Brain microvascular endothelial cell (primary cell): ENCODE data around the gene MAP1LC3A.

Experiments
- DNase-seq: peaks from one replicate; pipeline ENCODE4 v3.0.0-alpha.2; 2020
- H3K27ac ChIP-seq: fragments of 250-450 bp; sonication (Bioruptor Pico); 2 replicates; pipeline ENCODE4 v1.5.1; 2020; ENCODE audit warnings: mild to moderate bottlenecking, moderate library complexity
- H3K27me3 ChIP-seq: fragments of 250-450 bp; sonication (Bioruptor Pico); replicated peaks from 2 replicates; pipeline ENCODE4 v1.5.1; 2020; ENCODE audit warnings: mild to moderate bottlenecking
- H3K36me3 ChIP-seq: fragments of 250-450 bp; sonication (Bioruptor Pico); replicated peaks from 2 replicates; pipeline ENCODE4 v1.5.1; 2020; ENCODE audit warnings: mild to moderate bottlenecking
- H3K4me3 ChIP-seq: 2 replicates; pipeline ENCODE4 v1.5.1; 2011; ENCODE audit warnings: low read depth, mild to moderate bottlenecking, control low read depth, low read length, moderate library complexity
- in situ Hi-C: cut with HindIII; loops from 2 replicates; pipeline ENCODE4 v1.10.0; 2017; ENCODE audit warnings: low sequenced_read_pairs, low pct_ligation_motif_present
- TF ChIP-seq, protein P1 (sequence below): IDR thresholded peaks from 2 replicates; pipeline ENCODE4 v1.5.1; 2011; ENCODE audit warnings: low read depth, mild to moderate bottlenecking, moderate library complexity, low read length, control low read depth, inconsistent platforms; ENCODE audit errors: missing control alignments

The MAP1LC3A gene

GRCh38 chr20:34566978-34567891 is 8.7 kb downstream of the MAP1LC3A start:
- no peaks in the 10 kb centered on the region for H3K36me3 ChIP-seq
- in situ Hi-C loops, result no loop called here
- no peak overlapping the region for H3K4me3 ChIP-seq
- DNase-seq, result no peak
- H3K27ac ChIP-seq, result no peak overlapping the region
- TF ChIP-seq, protein P1, sequence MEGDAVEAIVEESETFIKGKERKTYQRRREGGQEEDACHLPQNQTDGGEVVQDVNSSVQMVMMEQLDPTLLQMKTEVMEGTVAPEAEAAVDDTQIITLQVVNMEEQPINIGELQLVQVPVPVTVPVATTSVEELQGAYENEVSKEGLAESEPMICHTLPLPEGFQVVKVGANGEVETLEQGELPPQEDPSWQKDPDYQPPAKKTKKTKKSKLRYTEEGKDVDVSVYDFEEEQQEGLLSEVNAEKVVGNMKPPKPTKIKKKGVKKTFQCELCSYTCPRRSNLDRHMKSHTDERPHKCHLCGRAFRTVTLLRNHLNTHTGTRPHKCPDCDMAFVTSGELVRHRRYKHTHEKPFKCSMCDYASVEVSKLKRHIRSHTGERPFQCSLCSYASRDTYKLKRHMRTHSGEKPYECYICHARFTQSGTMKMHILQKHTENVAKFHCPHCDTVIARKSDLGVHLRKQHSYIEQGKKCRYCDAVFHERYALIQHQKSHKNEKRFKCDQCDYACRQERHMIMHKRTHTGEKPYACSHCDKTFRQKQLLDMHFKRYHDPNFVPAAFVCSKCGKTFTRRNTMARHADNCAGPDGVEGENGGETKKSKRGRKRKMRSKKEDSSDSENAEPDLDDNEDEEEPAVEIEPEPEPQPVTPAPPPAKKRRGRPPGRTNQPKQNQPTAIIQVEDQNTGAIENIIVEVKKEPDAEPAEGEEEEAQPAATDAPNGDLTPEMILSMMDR, result no peak
- no peaks in the 10 kb centered on the region for H3K27me3 ChIP-seq

- TF ChIP-seq, protein P1, result no peak
- no peak for DNase-seq
- no peaks in the 10 kb centered on the region for H3K36me3 ChIP-seq
- in situ Hi-C loops, result no loop called here
- no peaks in the 10 kb centered on the region for H3K27me3 ChIP-seq
- H3K27ac ChIP-seq, result no peak overlapping the region
- no peak overlapping the region for H3K4me3 ChIP-seq
Measured at GRCh38 chr20:34567892-34568865, 9.7 kb downstream of the MAP1LC3A start.

DNA sequence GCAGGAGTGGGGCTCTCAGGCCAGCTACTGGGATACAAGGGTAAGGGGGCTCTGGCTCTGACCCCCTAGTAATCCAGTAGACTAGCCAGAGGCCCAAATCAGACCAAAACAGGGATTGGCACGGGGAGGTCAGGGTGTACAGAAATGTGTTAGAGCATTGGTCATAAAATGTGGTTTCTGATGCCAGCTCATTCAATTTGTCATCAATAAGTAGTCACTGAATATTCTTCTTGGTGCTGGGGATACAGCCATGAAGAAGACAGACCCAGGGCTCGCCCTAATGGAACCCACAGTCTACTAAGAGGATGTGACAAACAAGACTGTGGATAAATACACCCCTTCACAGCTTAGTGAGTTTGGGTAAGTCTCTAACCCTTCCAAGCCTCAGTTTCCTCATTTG is 11.1 kb downstream of the MAP1LC3A start:
- no peak overlapping the region for H3K4me3 ChIP-seq
- no peak for DNase-seq
- H3K27ac ChIP-seq, result no peak overlapping the region
- in situ Hi-C loops, result no loop called here
- TF ChIP-seq, protein P1, result no peak
- no peaks in the 10 kb centered on the region for H3K36me3 ChIP-seq
- H3K27me3 ChIP-seq, result no peaks in the 10 kb centered on the region

GRCh38 chr20:34570859-34571306 is 12.4 kb downstream of the MAP1LC3A start:
- peak; percentile 88 for DNase-seq
- H3K4me3 ChIP-seq, result no peak overlapping the region
- no peaks in the 10 kb centered on the region for H3K27me3 ChIP-seq
- in situ Hi-C loops, result no loop called here
- TF ChIP-seq, protein P1, result no peak
- H3K36me3 ChIP-seq, result no peaks in the 10 kb centered on the region
- H3K27ac ChIP-seq, result no peak overlapping the region

- TF ChIP-seq, protein P1, result no peak
- in situ Hi-C loops, result no loop called here
- no peak overlapping the region for H3K27ac ChIP-seq
- no peak for DNase-seq
- H3K27me3 ChIP-seq, result no peaks in the 10 kb centered on the region
- H3K36me3 ChIP-seq, result no peaks in the 10 kb centered on the region
- no peak overlapping the region for H3K4me3 ChIP-seq
Measured at GRCh38 chr20:34571753-34572152, 13.2 kb downstream of the MAP1LC3A start.
